ENCODE results near the gene JADE3. TPM values are rescaled to one million over a fixed set of nuclear protein-coding genes. Genes with fewer than 3 reads are reported as not detected.

JADE3 gene
- total RNA-seq, 4 donors from 2014 or later = 3.4 to 6.3 (median 4.2) TPM

DNA sequence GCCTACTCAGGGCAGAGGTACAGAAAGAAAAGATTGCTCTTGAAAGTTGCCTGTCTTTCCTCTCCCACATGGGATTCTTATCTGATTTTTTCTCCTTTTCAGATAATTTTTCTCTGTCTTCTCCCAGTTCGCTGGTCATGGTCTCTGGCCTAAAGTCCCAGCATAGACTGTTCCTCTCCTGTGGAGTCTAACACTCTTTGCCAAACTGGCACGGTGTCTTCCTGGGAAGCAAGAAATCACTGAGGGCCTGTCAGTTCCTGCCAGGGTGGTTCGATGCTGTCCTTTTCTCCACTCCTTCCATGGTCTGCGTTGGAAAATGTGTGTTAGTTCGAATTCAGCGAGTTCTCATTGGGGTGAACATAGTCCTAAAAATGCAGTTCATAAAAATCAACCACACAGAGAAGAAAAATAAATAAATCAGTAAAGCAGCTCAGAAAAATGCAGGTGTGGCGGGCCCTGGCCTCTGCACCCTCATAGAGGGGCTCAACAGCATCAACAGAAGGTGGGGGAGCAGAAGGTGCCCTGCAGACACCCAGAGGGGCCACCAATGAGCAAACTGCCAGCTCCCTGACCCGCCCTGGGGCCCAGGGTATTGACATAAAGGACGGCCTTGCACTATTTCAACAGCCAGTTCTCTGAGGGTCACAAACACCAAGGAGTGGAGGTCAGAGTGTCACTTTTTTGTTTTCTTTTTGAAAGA is 168.1 kb downstream of the JADE3 start:
- no peaks in the 10 kb centered on the region for H3K4me1 ChIP-seq
- TF ChIP-seq, protein P1, sequence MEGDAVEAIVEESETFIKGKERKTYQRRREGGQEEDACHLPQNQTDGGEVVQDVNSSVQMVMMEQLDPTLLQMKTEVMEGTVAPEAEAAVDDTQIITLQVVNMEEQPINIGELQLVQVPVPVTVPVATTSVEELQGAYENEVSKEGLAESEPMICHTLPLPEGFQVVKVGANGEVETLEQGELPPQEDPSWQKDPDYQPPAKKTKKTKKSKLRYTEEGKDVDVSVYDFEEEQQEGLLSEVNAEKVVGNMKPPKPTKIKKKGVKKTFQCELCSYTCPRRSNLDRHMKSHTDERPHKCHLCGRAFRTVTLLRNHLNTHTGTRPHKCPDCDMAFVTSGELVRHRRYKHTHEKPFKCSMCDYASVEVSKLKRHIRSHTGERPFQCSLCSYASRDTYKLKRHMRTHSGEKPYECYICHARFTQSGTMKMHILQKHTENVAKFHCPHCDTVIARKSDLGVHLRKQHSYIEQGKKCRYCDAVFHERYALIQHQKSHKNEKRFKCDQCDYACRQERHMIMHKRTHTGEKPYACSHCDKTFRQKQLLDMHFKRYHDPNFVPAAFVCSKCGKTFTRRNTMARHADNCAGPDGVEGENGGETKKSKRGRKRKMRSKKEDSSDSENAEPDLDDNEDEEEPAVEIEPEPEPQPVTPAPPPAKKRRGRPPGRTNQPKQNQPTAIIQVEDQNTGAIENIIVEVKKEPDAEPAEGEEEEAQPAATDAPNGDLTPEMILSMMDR (IDR thresholded peaks at IDR 0.05) = no peak
- TF ChIP-seq POLR2A (IDR thresholded peaks at IDR 0.05) = no peak
- H3K4me3 ChIP-seq = no peak overlapping the region
- H3K27me3 ChIP-seq = no peaks in the 10 kb centered on the region
- H3K36me3 ChIP-seq = no peaks in the 10 kb centered on the region
- no peaks in the 10 kb centered on the region for H3K9me3 ChIP-seq
- intact Hi-C loops (cut with DNase I) = no loop called here
- H3K27ac ChIP-seq = no peak overlapping the region
- 52 to 68% methylated on average over 8 of the region's 9 CpGs for WGBS, 2 donors
- no peak for DNase-seq

DNA sequence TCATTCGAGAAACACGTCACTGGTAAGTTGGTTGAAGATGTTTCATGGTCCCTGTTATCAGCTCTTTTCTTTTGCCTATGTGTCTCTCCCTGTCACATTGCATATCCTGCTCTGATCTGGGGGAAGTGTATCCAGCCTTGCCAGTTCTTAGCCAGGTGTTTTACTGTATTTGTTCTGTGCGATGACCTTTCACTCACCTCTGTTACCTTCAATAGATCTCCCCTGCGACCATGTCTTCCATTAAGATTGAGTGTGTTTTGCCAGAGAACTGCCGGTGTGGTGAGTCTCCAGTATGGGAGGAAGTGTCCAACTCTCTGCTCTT is 168.7 kb downstream of the JADE3 start:
- TF ChIP-seq, protein P1 (IDR thresholded peaks at IDR 0.05) = no peak
- TF ChIP-seq POLR2A (IDR thresholded peaks at IDR 0.05) = no peak
- Histone ChIP-seq H3K36me3 (no peaks in the 10 kb centered on the region), H3K27me3 (no peaks in the 10 kb centered on the region), H3K9me3 (no peaks in the 10 kb centered on the region), H3K27ac (no peak overlapping the region), H3K4me3 (no peak overlapping the region), H3K4me1 (no peaks in the 10 kb centered on the region)
- no peak for DNase-seq
- WGBS, 2 donors = 66 to 88% methylated on average over 5 of the region's 5 CpGs
- intact Hi-C loops (cut with DNase I) = no loop called here

DNA sequence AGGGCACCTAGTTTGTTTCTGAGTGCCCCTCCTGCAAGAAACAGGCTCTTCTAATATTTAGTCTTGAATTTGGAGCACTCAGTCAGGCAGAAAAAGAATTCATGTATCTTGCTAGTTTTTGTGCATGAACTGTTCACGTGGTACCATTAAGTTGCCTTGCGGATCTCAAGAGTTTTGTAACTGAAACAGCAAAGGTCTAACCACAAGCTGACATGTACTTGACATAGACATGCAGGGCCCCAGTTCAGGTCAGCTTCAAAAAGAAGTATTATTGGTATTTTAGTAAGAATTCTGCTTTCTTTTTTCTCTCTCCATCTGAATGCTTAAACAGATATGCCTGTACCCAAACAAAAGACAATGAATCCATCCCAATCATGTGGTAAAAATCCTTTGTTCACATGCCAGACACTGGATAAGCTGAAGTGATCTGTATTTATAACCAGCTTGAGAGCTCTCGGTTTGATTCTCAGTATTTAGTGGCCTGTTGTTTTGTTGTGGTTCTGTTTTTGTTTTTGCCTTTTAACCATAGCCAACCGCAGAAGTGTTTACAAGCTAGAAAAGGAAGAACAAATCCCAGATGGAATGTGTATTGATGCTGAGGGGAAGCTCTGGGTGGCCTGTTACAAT is 179.0 kb downstream of the JADE3 start:
- no peak overlapping the region for H3K27ac ChIP-seq
- H3K4me1 ChIP-seq = no peaks in the 10 kb centered on the region
- TF ChIP-seq, protein P1 (IDR thresholded peaks at IDR 0.05) = no peak
- no peak for TF ChIP-seq POLR2A (IDR thresholded peaks at IDR 0.05)
- H3K27me3 ChIP-seq = no peaks in the 10 kb centered on the region
- WGBS, 2 donors = 28 to 39% methylated on average over 3 to 4 of the region's 4 CpGs
- no peaks in the 10 kb centered on the region for H3K36me3 ChIP-seq
- intact Hi-C loops (cut with DNase I) = no loop called here
- no peak overlapping the region for H3K4me3 ChIP-seq
- no peak for DNase-seq
- no peaks in the 10 kb centered on the region for H3K9me3 ChIP-seq

DNA sequence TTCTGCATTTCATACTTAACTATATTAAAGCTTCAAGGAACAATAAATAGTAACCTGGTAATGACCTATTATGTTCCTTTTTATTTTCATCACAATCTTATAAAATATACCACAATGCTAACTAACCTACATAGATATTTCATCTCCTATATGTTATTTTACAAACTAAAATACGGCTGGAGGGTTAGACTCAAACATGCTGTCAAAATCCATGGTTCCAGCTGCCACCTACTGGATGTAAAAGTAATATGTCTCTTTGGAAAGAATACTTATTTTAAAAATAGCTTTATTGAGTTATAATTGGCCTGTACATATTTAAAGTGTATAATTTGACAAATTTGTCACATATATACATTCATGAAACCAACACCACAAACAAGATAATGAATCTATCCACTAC is 181.0 kb downstream of the JADE3 start:
- Histone ChIP-seq H3K27me3 (no peaks in the 10 kb centered on the region), H3K36me3 (no peaks in the 10 kb centered on the region), H3K4me1 (no peaks in the 10 kb centered on the region), H3K4me3 (no peak overlapping the region), H3K9me3 (no peaks in the 10 kb centered on the region), H3K27ac (no peak overlapping the region)
- intact Hi-C loops (cut with DNase I) = no loop called here
- WGBS, 2 donors = 0 to 15% methylated on average over 1 of the region's 1 CpG
- no peak for TF ChIP-seq POLR2A (IDR thresholded peaks at IDR 0.05)
- TF ChIP-seq, protein P1 (IDR thresholded peaks at IDR 0.05) = peak in 5 of 6 experiments; percentile 28 to 46 (median 35)
- DNase-seq = no peak

DNA sequence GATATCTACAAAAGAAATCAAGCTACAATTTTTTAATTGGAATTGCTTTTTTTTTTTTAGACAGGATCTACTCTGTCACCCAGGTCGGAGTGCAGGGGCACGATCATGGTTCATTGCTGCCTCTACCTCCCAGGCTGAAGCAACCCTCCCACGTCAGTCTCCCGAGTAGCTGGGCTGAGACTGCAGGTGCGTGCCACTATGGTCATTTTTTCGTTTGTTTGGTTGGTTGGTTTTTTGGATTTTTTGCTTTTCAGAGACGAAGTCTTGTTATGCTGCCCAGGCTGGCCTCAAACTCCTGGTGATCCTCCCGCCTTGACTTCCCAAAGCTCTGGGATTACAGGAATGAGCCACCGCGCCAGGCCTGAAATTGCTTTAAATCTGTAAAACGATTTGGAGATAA is 181.6 kb downstream of the JADE3 start:
- H3K4me1 ChIP-seq = no peaks in the 10 kb centered on the region
- intact Hi-C loops (cut with DNase I) = no loop called here
- no peaks in the 10 kb centered on the region for H3K9me3 ChIP-seq
- no peak for TF ChIP-seq POLR2A (IDR thresholded peaks at IDR 0.05)
- TF ChIP-seq, protein P1 (IDR thresholded peaks at IDR 0.05) = no peak
- H3K4me3 ChIP-seq = no peak overlapping the region
- no peak for DNase-seq
- H3K27me3 ChIP-seq = no peaks in the 10 kb centered on the region
- no peak overlapping the region for H3K27ac ChIP-seq
- 67 to 83% methylated on average over 10 to 11 of the region's 11 CpGs for WGBS, 2 donors
- no peaks in the 10 kb centered on the region for H3K36me3 ChIP-seq

Data from esophagus squamous epithelium (tissue), 5 donors.